SKM-1 (cell line): ENCODE results near the gene CEP55.
"Not testable (repeated sequence)": the region's sequence is repeated elsewhere in the genome, so short reads cannot be mapped to it uniquely, and the experiment has no call there.

Experiments
- DNase-seq: peaks from one replicate; lab custom pipeline; 2025; ENCODE audit not compliant: unreplicated experiment; lab: John Stamatoyannopoulos, UW

The CEP55 gene

DNA sequence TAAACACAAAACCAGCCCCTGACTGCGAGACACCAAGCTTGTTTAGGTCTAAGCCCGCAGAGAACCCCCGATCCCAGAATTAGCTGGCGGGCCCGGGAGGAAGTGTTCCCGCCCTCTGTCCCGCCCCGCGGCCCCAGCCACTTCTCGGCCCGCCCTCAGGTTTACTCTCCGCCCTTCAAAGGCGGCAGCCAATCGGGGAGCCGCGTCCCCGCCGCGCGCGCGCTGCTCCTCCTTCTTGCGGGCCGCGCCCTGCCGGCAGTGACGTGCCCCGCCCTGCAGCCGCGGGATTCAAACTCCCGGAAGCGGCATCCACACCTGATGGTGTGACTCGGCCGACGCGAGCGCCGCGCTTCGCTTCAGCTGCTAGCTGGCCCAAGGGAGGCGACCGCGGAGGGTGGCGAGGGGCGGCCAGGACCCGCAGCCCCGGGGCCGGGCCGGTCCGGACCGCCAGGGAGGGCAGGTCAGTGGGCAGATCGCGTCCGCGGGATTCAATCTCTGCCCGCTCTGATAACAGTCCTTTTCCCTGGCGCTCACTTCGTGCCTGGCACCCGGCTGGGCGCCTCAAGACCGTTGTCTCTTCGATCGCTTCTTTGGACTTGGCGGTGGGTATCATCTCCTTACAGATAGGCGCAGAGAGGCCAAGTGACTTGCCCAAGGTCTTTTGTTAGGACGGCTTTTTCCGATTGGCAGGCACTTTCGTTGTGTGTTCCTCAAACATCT lies at the start of gene CEP55:
CEP55 (plus strand) TSS at position 291 of the 720 bp plus-strand sequence. CDS start 3,440 bp downstream, outside the sequence.
- DNase-seq: peak; percentile 86

DNA sequence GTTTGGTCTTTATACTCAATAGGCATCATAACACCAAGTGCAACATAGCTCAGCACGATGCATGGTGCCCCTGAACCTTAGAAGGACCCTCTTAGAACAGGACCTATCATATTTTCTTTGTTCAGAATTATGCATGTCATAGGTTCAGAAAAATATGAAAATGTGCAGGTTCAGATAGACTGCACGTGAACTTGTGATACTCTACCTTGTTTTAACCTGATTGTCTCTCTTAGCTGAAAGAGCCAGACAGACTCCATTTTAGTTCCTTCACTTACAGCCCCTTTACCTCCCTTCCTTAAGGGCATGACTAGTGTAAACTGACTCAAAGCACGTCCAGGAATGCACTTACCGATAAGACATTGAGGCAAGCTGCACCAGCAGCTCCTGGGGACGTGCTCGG lies 49.4 kb upstream of the CEP55 start:
- no peak for DNase-seq

DNA sequence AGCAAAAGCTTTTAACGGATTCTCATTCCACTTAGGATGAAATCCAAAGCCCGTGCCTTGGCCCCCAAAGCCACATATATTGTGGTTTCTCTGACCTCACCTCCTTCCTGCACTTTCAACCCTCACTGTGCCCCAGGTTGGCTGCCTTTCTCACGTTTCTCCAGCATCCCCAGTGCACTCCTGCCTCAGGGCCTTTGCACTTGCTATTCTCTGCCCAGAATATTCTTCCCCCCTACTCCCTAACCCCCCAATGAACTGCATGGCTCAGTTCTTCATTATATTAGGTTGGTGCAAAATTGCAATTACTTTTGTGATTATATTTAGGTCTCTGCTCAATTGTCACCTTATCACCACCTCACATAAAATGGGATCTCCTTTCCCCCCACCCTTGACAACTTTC lies 48.4 kb upstream of the CEP55 start:
- no peak for DNase-seq

DNA sequence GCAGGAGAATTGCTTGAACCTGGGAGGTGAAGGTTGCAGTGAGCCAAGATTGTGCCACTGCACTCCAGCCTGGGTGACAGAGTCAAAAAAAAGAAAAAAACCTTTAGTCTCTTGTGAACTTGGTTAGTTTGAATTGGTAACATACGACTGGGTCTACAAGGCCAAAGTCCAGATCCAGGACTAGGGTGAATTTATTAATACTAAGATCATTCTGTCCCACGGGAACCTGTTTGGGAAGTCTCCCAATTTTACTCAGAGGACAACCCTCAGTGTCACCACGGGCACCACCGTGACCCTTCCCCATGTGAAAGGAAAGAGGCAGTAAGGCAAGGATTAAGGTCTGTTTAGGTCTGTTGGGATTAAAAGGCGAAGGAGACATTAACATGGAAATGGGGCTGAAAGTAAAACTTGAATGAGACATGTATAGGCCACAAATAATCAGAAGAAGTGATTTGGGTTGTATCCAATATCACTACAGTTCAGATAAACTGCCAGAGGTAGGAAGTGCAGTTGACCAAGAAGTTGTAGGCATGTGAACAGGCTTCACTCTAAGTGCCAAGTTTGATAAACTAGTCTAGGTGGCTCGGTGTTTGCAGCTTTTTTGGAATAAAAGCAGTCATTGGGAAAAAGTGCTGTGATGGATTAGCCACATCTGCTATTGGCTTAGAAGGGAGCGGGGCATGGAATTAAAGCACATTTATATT lies 45.0 kb upstream of the CEP55 start:
- no peak for DNase-seq

DNA sequence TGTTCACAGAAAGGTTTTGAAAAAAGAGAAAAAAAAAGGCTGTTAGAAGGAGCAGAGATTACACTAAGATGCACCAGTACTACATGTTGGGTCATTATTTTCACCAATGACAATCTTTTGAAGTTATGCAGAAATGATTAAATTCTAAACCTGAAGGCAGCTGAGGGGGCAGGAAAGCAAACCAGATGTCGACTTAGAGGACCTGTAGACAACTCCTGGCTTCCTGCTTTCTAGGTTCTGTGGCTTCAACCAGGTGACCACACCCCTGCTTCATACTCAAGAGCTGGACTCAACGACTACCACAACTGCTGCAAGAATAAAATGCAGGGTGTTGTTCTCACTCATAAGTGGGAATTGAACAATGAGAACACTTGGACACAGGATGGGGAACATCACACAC lies 44.3 kb upstream of the CEP55 start:
- no peak for DNase-seq

DNA sequence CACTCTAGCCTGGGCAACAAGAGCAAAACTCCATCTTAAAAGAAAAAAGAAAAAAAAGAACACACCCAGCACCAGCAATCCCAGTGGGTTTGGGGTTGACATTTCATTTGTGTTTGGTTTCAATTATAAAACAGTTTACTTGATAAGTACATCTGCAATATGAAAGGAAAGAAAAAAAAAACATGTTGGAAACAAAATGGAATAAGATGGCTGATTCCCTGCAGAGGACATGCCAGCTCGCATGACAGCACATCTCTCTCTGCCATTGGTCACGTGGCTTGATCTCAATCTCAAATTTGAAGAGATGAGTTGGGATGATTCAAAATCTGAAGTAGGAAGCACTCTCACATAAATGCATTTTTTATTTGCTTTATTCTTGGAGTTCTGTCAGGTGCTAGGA lies 42.3 kb upstream of the CEP55 start:
- no peak for DNase-seq

DNA sequence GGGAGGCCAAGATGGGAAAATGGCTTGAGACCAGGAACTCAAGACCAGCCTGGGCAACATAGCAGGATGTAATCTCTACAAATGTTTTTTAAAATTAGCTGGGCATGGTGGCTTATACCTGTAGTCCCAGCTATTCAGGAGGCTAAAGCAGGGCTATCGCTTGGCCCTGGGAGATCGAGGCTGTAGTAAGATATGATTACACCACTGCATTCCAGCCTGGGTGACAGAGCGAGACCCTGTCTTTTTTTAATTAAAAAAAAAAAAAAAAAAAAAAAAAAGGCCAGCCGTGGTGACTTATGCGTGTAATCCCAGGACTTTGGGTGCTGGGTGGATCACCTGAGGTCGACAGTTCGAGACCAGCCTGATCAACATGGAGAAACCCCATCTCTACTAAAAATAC lies 41.7 kb upstream of the CEP55 start:
- no peak for DNase-seq

DNA sequence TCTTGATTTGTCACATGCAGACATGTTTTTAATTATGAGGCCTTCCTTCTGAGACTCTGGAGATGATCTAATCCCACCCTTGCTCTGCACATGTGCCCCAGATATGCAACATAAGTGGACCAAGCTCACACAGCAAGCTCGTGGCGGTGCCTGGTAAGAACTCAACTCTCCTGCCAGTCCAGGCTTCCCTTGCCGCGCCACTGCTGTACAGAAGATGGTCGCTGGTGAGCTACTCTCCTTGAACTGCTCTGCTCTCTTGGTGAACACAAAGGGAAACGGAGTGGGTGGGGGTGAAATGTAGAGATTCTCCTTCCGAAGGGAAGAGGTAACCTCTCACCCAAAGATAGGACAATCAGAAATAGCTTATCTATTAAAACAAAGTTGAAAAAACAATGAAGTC lies 39.9 kb upstream of the CEP55 start:
- DNase-seq: no peak

DNA sequence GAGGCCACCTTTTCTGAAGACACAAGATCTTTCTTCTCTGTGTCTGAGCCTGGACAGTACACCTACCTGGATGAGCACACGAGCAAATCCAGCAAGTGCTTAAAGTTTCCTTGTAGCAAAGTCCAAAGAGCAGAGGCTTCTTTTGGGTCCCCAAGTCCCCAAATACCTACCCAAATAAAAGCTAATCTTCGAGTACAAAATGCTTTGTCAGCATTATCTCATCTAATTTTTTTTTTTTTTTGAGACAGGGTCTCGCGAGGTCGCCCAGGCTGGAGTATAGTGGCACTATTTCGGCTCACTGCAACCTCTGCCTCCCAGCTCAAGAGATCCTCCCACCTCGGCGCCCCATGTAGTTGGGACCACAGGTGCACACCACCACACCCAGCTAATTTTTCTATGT lies 38.9 kb upstream of the CEP55 start:
- DNase-seq: no peak

DNA sequence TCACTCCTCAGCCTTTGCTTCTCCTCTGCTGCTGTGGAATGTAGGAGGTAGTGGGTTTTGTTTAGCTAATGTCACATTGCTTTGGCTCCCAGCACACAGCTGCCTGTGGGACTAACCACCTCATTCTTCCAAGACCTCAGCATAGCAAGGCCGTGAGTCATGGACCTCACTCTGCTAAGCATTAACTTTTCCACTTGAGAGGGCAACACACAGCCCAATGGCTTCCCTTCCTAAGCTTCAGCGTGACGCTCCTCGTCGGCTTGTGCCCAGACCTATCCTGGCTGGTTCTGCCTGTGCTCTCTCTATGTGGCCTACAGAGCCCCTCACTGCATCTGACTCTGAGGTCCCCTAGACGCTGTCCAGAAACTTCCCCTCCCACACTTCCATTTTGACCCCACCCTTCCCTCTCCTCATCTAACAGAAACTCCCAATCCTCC lies 37.6 kb upstream of the CEP55 start:
- no peak for DNase-seq

DNA sequence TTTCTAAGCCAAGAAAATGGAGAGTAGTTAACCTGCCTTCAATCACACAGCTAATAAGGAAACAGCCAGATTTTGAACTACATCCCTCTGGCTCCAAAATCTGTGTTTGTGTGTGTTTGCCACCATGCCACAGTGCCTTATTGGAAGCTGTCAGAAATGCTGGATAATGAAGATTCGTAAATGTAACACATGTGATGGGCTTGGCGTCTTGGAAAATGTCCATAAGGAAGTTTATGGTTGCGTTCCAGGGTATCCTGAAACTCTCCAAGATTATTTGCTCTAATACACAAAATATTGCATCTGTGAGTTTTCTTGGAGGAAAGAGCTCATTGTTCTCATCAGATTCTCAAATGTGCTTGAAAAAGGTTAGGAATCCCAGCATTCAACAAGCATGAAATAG lies 36.9 kb upstream of the CEP55 start:
- no peak for DNase-seq

DNA sequence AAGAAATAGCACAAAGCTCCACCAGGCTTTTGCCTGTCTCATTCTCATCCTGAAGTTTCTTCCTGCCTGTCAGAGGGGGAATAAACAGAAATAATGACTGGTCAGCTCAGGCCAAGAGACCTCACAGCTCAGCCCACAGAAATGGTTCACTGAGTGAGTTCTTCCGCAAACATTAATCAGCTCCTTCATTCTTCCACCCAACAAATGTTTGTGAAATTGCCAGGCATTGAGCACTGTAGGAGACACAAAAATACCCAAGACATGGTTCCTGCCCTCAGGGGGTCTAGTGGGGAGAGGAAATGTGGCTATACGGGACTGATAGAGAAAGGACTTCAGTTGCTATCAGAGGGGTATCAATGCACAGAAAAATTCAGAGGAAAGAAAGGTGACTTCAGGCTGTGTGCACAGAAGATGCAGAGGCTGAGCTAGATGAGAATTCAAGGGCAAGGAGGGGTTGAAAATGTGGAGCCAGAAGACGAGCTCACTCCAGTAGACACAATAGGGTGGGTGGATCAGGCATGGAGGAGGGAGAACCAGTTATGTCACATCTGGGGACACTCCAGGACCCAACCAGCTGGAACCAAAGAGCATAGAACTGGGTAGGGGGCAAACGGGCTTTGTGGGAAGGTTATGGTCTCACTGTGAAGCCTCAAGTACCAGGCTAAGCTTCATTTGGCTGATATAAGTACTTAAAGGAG lies 35.2 kb upstream of the CEP55 start:
- no peak for DNase-seq

DNA sequence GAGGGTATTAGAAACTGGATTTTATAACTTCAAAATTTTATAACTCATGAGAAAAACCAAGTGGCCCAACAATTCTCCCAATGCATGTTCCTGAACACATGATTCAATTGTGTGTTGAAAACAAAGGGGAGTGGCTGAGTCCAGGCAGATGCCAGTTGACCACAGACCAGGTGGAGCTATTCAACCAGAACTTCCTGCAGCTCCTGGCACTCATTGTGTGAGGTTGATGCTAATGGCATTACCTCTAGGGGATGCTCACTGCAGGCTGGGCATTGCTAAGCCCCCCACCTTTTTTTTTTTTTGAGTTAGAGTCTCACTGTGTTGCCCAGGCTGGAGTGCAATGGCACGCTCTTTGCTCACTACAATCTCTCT lies 34.6 kb upstream of the CEP55 start:
- DNase-seq: no peak

DNA sequence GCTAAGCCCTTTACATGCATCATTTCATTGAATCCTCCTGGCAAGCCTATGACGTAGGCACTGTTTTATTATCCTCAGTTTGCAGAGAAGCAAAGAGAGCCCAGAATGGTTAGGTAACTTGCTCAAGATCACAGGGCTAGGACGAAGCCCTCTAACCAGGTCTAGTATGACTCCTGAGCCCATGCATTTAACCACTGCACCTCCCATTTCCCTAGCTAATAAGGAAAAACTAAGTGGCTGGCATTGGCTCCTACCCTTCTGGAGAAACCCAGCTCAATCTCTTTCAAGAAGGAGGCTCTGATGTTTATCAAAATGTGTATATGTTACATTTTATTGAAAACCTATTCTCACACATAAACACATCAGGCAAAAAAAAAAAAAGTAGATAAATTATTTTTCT lies 34.0 kb upstream of the CEP55 start:
- no peak for DNase-seq

DNA sequence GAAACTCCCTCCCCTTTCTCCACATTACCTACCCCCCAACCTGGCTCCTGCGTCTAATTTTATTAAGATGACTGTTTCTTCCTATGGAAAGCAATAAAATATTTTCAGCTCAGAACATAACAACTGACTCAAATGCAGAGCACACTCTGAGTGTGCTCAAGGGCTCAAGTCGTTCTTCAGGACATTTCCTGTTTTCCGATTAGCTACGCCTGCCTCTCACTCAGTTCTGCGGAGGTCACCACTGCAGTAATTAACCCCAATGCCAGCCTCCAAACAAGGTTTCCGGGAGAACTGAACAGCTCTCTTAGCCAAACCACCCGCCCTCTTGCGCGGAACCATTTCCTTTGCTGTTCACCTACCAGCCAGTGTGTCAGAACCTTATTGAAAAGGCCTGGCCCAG lies 33.5 kb upstream of the CEP55 start:
- peak; percentile 64 for DNase-seq

DNA sequence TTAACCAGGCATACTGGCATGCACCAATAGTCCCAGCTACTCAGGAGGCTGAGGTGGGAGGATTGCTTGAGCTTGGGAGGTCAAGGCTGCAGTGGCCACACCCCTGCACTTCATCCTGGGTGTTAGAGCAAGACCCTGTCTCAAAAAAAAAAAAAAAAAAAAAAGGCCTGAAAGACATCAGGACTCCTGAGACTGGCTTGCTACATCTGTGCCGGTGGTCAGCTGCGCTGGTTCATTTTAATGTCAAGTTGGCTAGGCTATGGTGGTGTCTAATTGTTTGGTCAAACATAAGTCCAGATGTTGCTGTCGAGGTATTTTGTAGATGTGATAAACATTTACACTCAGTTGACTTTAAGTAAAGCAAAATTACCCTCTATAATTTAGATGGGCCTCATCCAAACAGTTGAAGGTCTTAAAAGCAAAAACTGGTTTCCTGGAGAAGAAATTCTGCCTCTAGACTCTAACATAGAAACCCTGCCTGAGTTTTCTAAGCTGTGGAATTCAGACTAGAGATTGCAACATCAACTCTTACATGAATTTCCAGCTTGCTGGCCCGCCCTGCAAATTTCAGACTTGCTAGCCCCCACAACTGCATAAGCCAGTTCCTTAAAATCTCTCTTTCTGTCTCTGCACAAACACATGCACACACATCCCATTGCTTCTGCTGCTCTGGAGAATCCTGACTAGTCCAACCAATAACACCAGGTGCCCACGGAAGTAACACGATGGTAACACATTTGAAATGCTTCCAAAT lies 32.5 kb upstream of the CEP55 start:
- DNase-seq: peak; percentile 60

DNA sequence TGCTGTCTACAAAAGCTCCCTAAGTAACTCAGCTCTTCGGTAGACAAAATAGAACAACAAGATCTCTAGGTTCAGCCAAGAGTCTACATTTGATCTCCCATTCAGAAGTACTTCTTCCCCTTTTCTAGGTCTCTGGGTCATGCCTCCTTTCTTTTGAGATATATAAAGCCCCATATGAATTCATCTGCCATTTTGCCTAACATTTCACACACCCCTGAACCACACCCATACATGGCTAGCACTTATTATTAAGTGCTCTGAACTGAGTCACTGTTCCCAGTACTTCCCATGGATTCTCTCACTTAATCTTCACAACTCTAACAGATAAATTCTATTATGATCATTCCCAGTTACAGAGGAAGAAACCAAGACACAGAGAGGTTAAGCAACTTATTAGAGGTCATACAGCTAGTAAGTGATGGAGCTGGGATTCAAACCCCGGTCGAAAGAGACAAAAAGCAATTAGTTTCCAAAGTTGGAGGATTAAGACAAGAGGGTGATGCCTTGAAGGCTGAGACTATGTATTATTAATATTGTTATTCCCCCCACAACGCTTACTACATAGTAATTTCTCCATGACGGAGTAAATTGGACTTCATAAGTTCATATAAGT lies 31.5 kb upstream of the CEP55 start:
- peak; percentile 28 for DNase-seq

DNA sequence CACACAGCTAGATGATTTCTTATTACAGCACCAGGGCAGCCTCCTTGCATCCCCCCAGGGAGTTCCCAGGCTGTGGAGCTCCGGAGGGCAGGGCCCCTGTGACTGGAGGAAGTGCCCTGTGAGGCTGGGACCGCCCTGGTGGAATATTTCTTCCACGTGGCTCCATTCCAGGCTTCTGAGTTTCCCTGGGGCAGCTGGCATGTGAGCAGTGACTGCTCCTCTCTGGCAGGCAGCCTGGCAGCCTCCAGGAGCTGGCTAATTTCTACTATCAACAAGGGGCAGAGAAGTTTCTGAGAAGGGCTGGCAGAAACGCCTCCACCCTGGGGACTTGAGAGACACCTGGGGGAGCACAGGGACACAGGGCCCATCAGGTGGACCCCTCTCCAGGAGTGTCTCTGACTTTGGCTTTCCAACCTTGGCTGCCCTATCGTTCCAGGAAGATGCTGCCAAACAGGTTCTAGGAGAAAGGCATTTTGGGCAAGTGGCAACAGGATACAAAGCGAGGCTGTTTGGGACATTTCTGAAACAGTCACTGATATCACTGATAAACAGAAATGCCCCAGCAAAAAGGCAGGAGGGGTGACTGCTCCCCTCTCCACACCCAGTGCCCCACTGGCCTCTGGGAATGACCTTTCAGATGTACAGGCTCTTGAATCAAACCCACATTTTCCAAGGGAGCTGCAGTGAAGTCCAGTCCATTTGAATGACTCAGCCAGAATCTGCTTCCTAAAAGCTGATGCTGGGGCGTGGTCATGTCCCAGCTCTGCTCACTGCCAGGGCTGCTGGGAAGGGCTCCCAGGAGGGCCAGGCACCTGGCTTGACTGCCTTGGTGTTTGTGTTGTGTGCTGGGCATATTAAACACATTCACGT lies 30.4 kb upstream of the CEP55 start:
- DNase-seq: no peak

DNA sequence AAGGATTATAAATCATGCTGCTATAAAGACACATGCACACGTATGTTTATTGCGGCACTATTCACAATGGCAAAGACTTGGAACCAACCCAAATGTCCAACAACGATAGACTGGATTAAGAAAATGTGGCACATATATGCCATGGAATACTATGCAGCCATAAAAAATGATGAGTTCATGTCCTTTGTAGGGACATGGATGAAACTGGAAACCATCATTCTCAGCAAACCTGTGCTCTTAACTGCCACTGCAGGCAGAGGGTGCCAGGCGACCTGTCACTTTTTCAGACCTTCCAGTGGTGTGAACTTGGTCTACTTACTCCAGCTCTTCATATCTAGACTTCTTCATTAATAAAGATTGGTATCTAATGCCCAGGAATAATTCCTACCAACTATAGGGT lies 28.8 kb upstream of the CEP55 start:
- DNase-seq: not testable (repeated sequence)
